NOMO-1 treated with DMSO at 0.1 percent for 48 hours (cell line): ENCODE data around the gene MORN2.

Experiments used
- DNase-seq: peaks from one replicate; lab custom pipeline; 2025; ENCODE audit not compliant: unreplicated experiment; lab: John Stamatoyannopoulos, UW

The MORN2 gene

GRCh38 chr2:38889045-38889444 lies 13.3 kb downstream of the MORN2 start:
- no peak for DNase-seq

- no peak for DNase-seq
Observed at GRCh38 chr2:38889575-38889974, 13.8 kb downstream of the MORN2 start, which contains the start of gene ARHGEF33. TSS of gene ARHGEF33 (plus strand) at chr2:38889875. CDS start at chr2:38919448, 29,573 bp downstream.

GRCh38 chr2:38892819-38893218 lies 17.0 kb downstream of the MORN2 start:
- DNase-seq = peak; percentile 35

GRCh38 chr2:38898256-38898655 lies 22.5 kb downstream of the MORN2 start:
- no peak for DNase-seq

- DNase-seq = no peak
Observed at GRCh38 chr2:38900726-38901125, 24.9 kb downstream of the MORN2 start.

GRCh38 chr2:38905251-38905650 lies 29.5 kb downstream of the MORN2 start:
- no peak for DNase-seq

GRCh38 chr2:38907242-38907641 lies 31.5 kb downstream of the MORN2 start:
- no peak for DNase-seq

GRCh38 chr2:38907743-38908562 lies 32.2 kb downstream of the MORN2 start:
- DNase-seq = no peak

GRCh38 chr2:38909872-38910271 lies 34.1 kb downstream of the MORN2 start:
- no peak for DNase-seq

- no peak for DNase-seq
Observed at GRCh38 chr2:38911191-38911590, 35.4 kb downstream of the MORN2 start.

GRCh38 chr2:38912619-38913018 lies 36.8 kb downstream of the MORN2 start:
- no peak for DNase-seq

- no peak for DNase-seq
Observed at GRCh38 chr2:38922389-38922788, 46.6 kb downstream of the MORN2 start.

- DNase-seq = no peak
Observed at GRCh38 chr2:38922902-38923301, 47.1 kb downstream of the MORN2 start.

- no peak for DNase-seq
Observed at GRCh38 chr2:38925982-38926381, 50.2 kb downstream of the MORN2 start.

GRCh38 chr2:38930600-38930999 lies 54.8 kb downstream of the MORN2 start:
- no peak for DNase-seq
